Measurements from ENCODE around the gene LSM10.

DNA sequence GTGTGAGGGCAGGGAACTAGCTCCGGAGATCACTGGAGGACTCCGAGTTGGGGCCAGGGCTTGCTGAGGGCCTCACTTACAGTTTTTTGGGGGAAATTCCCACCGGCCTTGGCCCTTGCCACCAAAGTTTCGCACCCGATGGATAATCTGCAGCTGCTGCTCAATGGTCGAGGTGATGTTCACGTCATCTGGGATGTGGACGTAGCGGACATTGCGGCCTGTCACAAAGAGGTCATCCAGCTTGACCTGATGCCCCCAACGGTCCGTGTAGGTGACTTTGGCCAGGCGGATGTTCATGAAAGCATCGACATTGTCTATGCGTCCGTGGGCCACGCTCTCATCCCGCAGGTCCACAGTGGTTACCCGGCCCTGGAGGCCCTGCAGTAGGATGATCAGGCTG is 4.0 kb downstream of the LSM10 start:
- TF ChIP-seq, protein P1, sequence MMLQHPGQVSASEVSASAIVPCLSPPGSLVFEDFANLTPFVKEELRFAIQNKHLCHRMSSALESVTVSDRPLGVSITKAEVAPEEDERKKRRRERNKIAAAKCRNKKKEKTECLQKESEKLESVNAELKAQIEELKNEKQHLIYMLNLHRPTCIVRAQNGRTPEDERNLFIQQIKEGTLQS (CRISPR knock-in tag; conservative IDR thresholded peaks at IDR 0.05): no peak
- TF ChIP-seq, protein P2, sequence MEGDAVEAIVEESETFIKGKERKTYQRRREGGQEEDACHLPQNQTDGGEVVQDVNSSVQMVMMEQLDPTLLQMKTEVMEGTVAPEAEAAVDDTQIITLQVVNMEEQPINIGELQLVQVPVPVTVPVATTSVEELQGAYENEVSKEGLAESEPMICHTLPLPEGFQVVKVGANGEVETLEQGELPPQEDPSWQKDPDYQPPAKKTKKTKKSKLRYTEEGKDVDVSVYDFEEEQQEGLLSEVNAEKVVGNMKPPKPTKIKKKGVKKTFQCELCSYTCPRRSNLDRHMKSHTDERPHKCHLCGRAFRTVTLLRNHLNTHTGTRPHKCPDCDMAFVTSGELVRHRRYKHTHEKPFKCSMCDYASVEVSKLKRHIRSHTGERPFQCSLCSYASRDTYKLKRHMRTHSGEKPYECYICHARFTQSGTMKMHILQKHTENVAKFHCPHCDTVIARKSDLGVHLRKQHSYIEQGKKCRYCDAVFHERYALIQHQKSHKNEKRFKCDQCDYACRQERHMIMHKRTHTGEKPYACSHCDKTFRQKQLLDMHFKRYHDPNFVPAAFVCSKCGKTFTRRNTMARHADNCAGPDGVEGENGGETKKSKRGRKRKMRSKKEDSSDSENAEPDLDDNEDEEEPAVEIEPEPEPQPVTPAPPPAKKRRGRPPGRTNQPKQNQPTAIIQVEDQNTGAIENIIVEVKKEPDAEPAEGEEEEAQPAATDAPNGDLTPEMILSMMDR (IDR thresholded peaks at IDR 0.05): no peak
- TF ChIP-seq HMGA2 (CRISPR knock-in tag; IDR thresholded peaks at IDR 0.05) (no peak), SMAD3 (CRISPR knock-in tag; IDR thresholded peaks at IDR 0.05; ENCODE audit: borderline replicate concordance) (no peak), NFYB (CRISPR knock-in tag; conservative IDR thresholded peaks at IDR 0.05; ENCODE audit: low read depth) (no peak), JUN (CRISPR knock-in tag; IDR thresholded peaks at IDR 0.05) (no peak), GTF2I (CRISPR knock-in tag; conservative IDR thresholded peaks at IDR 0.05) (no peak)
- TF ChIP-seq, protein P3, sequence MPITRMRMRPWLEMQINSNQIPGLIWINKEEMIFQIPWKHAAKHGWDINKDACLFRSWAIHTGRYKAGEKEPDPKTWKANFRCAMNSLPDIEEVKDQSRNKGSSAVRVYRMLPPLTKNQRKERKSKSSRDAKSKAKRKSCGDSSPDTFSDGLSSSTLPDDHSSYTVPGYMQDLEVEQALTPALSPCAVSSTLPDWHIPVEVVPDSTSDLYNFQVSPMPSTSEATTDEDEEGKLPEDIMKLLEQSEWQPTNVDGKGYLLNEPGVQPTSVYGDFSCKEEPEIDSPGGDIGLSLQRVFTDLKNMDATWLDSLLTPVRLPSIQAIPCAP (CRISPR knock-in tag; IDR thresholded peaks at IDR 0.05): no peak
- TF ChIP-seq, protein P4, sequence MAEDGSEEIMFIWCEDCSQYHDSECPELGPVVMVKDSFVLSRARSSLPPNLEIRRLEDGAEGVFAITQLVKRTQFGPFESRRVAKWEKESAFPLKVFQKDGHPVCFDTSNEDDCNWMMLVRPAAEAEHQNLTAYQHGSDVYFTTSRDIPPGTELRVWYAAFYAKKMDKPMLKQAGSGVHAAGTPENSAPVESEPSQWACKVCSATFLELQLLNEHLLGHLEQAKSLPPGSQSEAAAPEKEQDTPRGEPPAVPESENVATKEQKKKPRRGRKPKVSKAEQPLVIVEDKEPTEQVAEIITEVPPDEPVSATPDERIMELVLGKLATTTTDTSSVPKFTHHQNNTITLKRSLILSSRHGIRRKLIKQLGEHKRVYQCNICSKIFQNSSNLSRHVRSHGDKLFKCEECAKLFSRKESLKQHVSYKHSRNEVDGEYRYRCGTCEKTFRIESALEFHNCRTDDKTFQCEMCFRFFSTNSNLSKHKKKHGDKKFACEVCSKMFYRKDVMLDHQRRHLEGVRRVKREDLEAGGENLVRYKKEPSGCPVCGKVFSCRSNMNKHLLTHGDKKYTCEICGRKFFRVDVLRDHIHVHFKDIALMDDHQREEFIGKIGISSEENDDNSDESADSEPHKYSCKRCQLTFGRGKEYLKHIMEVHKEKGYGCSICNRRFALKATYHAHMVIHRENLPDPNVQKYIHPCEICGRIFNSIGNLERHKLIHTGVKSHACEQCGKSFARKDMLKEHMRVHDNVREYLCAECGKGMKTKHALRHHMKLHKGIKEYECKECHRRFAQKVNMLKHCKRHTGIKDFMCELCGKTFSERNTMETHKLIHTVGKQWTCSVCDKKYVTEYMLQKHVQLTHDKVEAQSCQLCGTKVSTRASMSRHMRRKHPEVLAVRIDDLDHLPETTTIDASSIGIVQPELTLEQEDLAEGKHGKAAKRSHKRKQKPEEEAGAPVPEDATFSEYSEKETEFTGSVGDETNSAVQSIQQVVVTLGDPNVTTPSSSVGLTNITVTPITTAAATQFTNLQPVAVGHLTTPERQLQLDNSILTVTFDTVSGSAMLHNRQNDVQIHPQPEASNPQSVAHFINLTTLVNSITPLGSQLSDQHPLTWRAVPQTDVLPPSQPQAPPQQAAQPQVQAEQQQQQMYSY (CRISPR knock-in tag; IDR thresholded peaks at IDR 0.05): no peak
- TF ChIP-seq, protein P5, sequence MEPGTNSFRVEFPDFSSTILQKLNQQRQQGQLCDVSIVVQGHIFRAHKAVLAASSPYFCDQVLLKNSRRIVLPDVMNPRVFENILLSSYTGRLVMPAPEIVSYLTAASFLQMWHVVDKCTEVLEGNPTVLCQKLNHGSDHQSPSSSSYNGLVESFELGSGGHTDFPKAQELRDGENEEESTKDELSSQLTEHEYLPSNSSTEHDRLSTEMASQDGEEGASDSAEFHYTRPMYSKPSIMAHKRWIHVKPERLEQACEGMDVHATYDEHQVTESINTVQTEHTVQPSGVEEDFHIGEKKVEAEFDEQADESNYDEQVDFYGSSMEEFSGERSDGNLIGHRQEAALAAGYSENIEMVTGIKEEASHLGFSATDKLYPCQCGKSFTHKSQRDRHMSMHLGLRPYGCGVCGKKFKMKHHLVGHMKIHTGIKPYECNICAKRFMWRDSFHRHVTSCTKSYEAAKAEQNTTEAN (CRISPR knock-in tag; IDR thresholded peaks at IDR 0.05): no peak
- TF ChIP-seq, protein P6, sequence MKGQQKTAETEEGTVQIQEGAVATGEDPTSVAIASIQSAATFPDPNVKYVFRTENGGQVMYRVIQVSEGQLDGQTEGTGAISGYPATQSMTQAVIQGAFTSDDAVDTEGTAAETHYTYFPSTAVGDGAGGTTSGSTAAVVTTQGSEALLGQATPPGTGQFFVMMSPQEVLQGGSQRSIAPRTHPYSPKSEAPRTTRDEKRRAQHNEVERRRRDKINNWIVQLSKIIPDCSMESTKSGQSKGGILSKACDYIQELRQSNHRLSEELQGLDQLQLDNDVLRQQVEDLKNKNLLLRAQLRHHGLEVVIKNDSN (CRISPR knock-in tag; IDR thresholded peaks at IDR 0.05): no peak
